K562 (cell line): ENCODE results near the gene MIEF1. TPM values are rescaled to one million over a fixed set of nuclear protein-coding genes. Genes with fewer than 3 reads are reported as not detected.
A peak's percentile ranks its signal among the peaks of the same experiment; 100 is the strongest.

Experiments
- CBFA2T2 ChIP-seq: fragments of 450-650 bp; conservative IDR thresholded peaks from 2 replicates; pipeline ENCODE4 v1.6.1; 2017; ENCODE audit warnings: mild to moderate bottlenecking
- FOXM1 ChIP-seq, 2 experiments: fragments of 450-650 bp in 1 of 2; sonication (generic) in 1 of 2; formaldehyde crosslinking in 1 of 2; IDR thresholded peaks; 2 replicates each; pipeline versions ENCODE4 v1.6.1 to v1.9.0; 2017 to 2022; ENCODE audit warnings: low read depth in 2 of 2, mild to moderate bottlenecking in 2 of 2, missing genetic modification reagents in 1 of 2, moderate library complexity in 1 of 2
- HES1 ChIP-seq: fragments of 450-650 bp; IDR thresholded peaks from 2 replicates; pipeline ENCODE4 v1.6.1; 2016; ENCODE audit warnings: low read depth, mild to moderate bottlenecking, moderate library complexity
- NFYB ChIP-seq: IDR thresholded peaks from 2 replicates; pipeline ENCODE4 v1.6.1; 2011; ENCODE audit warnings: mild to moderate bottlenecking, moderate library complexity; ENCODE audit not compliant: insufficient read length; ENCODE audit errors: extremely low read depth
- SMC3 ChIP-seq: conservative IDR thresholded peaks from 2 replicates; pipeline ENCODE4 v1.6.1; 2011; ENCODE audit warnings: low read depth, low read length, improper control_type of control experiment; ENCODE audit not compliant: insufficient read depth
- TAL1 ChIP-seq: fragments of 450-650 bp; IDR thresholded peaks from 2 replicates; pipeline ENCODE4 v1.6.1; 2016; ENCODE audit warnings: mild to moderate bottlenecking
- TEAD1 ChIP-seq, 2 experiments: fragments of 450-650 bp in 1 of 2; sonication (generic) in 1 of 2; formaldehyde crosslinking; IDR thresholded peaks; 2 replicates each; pipeline versions ENCODE4 v1.4.0 to v1.8.0; 2020 to 2022; ENCODE audit warnings: mild to moderate bottlenecking in 2 of 2, missing genetic modification reagents in 1 of 2
- ZNF212 ChIP-seq: fragments of 450-650 bp; formaldehyde crosslinking; IDR thresholded peaks from 2 replicates; pipeline ENCODE4 v1.4.0; 2020; ENCODE audit warnings: mild to moderate bottlenecking
- ZNF512 ChIP-seq: IDR thresholded peaks from 2 replicates; pipeline ENCODE4 v1.6.1; 2016; ENCODE audit warnings: missing genetic modification characterization, missing compliant biosample characterization
- polyA plus RNA-seq, 8 experiments: library from polyadenylated mRNA; depleted of rRNA in 4 of 8; stranded (reverse) in 5 of 8; unstranded in 3 of 8; fragments of >200 nt; fragmentation: Nextera tagmentation in 2 of 8; fragmentation: Illumina TruSeq in 1 of 8; extraction: Ambion mirVana in 2 of 8; extraction: Trizol in 1 of 8; gene quantifications; 2 replicates each; pipeline versions ENCODE4 v1.2.1 to v1.2.3, GENCODE V29; 2011 to 2014; ENCODE audit warnings: inconsistent platforms in 1 of 8, missing spikeins in 1 of 8
- total RNA-seq, 7 experiments: library from RNA; depleted of rRNA in 6 of 7; stranded (reverse); fragments of >200 nt in 6 of 7; fragmentation: Illumina TruSeq in 2 of 7; extraction: Trizol in 2 of 7; gene quantifications; 2 replicates each; pipeline versions ENCODE4 v1.2.1 to v1.2.3, GENCODE V29; 2011 to 2021; ENCODE audit warnings: low replicate concordance in 1 of 7
- TF ChIP-seq, protein P1 (sequence below): fragments of 450-650 bp; IDR thresholded peaks from 2 replicates; pipeline ENCODE4 v1.6.1; 2016; ENCODE audit warnings: low read depth
- TF ChIP-seq, protein P2 (sequence below), 2 experiments: fragments of 450-650 bp; IDR thresholded peaks; 2 replicates each; pipeline ENCODE4 v1.6.1; 2016

The MIEF1 gene
- total and polyA plus RNA-seq, 9 of the 15 experiments (the other 6 are each of a cell fraction or from before 2014, with no cell fraction given), result 10.9 to 51.8 (median 25.5) TPM

DNA sequence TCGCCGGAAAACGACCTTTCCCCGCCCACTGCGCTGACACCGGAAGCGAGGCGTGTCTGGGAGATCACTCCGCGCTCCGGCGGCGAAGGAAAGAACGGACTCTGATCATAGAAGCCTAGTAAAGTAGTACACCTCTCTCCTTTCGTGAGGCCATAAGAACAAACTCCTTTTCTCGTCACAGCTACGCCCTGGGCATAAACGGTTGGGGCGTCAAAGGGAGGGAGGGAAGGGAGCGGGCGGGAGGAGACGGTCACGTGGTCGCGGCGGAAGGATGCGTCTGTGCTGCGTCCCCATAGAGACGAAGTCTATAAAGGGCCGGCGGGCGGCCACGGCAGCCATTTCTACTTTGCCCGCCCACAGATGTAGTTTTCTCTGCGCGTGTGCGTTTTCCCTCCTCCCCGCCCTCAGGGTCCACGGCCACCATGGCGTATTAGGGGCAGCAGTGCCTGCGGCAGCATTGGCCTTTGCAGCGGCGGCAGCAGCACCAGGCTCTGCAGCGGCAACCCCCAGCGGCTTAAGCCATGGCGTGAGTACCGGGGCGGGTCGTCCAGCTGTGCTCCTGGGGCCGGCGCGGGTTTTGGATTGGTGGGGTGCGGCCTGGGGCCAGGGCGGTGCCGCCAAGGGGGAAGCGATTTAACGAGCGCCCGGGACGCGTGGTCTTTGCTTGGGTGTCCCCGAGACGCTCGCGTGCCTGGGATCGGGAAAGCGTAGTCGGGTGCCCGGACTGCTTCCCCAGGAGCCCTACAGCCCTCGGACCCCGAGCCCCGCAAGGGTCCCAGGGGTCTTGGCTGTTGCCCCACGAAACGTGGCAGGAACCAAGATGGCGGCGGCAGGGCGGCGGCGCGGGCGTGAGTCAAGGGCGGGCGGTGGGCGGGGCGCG lies 18.4 kb downstream of the MIEF1 start, which contains the start of gene ATF4 (continued):
- peak in 1 of 2 experiments; percentile 58; a peak in 1 of 4 replicates for TF ChIP-seq TEAD1 (CRISPR knock-in tag; IDR thresholded peaks at IDR 0.05)
- TF ChIP-seq SMC3, result no peak
- peak; percentile 84 for TF ChIP-seq CBFA2T2
- TF ChIP-seq ZNF512 (tag), result no peak
- 0 out of 2 replicates have a peak, but pooled peaks have one; percentile 19 for TF ChIP-seq TAL1
- TF ChIP-seq, protein P1, sequence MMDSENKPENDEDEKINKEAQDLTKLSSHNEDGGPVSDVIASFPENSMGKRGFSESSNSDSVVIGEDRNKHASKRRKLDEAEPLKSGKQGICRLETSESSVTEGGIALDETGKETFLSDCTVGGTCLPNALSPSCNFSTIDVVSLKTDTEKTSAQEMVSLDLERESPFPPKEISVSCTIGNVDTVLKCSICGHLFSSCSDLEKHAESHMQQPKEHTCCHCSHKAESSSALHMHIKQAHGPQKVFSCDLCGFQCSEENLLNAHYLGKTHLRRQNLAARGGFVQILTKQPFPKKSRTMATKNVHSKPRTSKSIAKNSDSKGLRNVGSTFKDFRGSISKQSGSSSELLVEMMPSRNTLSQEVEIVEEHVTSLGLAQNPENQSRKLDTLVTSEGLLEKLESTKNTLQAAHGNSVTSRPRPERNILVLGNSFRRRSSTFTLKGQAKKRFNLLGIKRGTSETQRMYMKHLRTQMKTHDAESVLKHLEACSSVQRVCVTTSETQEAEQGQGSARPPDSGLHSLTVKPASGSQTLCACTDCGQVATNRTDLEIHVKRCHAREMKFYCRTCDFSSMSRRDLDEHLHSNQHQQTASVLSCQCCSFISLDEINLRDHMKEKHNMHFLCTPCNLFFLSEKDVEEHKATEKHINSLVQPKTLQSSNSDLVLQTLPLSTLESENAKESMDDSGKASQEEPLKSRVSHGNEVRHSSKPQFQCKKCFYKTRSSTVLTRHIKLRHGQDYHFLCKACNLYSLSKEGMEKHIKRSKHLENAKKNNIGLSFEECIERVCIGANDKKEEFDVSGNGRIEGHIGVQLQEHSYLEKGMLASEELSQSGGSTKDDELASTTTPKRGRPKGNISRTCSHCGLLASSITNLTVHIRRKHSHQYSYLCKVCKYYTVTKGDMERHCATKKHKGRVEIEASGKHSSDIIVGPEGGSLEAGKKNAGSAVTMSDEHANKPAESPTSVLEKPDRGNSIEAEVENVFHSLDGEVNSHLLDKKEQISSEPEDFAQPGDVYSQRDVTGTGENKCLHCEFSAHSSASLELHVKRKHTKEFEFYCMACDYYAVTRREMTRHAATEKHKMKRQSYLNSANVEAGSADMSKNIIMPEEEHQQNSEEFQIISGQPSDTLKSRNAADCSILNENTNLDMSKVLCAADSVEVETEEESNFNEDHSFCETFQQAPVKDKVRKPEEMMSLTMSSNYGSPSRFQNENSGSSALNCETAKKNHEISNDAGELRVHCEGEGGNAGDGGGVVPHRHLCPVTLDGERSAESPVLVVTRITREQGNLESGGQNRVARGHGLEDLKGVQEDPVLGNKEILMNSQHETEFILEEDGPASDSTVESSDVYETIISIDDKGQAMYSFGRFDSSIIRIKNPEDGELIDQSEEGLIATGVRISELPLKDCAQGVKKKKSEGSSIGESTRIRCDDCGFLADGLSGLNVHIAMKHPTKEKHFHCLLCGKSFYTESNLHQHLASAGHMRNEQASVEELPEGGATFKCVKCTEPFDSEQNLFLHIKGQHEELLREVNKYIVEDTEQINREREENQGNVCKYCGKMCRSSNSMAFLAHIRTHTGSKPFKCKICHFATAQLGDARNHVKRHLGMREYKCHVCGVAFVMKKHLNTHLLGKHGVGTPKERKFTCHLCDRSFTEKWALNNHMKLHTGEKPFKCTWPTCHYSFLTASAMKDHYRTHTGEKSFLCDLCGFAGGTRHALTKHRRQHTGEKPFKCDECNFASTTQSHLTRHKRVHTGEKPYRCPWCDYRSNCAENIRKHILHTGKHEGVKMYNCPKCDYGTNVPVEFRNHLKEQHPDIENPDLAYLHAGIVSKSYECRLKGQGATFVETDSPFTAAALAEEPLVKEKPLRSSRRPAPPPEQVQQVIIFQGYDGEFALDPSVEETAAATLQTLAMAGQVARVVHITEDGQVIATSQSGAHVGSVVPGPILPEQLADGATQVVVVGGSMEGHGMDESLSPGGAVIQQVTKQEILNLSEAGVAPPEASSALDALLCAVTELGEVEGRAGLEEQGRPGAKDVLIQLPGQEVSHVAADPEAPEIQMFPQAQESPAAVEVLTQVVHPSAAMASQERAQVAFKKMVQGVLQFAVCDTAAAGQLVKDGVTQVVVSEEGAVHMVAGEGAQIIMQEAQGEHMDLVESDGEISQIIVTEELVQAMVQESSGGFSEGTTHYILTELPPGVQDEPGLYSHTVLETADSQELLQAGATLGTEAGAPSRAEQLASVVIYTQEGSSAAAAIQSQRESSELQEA, result no peak
- no peak for TF ChIP-seq FOXM1 (IDR thresholded peaks at IDR 0.05; ENCODE audit: low read depth)
- TF ChIP-seq FOXM1 (CRISPR knock-in tag; IDR thresholded peaks at IDR 0.05; ENCODE audit: low read depth), result no peak; the same call in 1 of the 2 replicates
- no peak for TF ChIP-seq HES1
- TF ChIP-seq NFYB, result no peak
- TF ChIP-seq, protein P2, sequence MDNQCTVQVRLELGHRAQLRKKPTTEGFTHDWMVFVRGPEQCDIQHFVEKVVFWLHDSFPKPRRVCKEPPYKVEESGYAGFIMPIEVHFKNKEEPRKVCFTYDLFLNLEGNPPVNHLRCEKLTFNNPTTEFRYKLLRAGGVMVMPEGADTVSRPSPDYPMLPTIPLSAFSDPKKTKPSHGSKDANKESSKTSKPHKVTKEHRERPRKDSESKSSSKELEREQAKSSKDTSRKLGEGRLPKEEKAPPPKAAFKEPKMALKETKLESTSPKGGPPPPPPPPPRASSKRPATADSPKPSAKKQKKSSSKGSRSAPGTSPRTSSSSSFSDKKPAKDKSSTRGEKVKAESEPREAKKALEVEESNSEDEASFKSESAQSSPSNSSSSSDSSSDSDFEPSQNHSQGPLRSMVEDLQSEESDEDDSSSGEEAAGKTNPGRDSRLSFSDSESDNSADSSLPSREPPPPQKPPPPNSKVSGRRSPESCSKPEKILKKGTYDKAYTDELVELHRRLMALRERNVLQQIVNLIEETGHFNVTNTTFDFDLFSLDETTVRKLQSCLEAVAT (IDR thresholded peaks at IDR 0.05), result peak; percentile 79 to 93; a peak in 3 of 4 replicates
- no peak for TF ChIP-seq ZNF212 (CRISPR knock-in tag)
